HG02610 (cell line): ENCODE measurements around the gene NOTCH1.
"Not testable (repeated sequence)": the region's sequence is repeated elsewhere in the genome, so short reads cannot be mapped to it uniquely, and the experiment has no call there.

Source experiments
- ATAC-seq: cut with Tn5 transposase; IDR thresholded peaks from one replicate; pipeline ENCODE4 v1.9.1; 2021; ENCODE audit warnings: mild to moderate bottlenecking, moderate library complexity; ENCODE audit not compliant: unreplicated experiment

The NOTCH1 gene

GRCh38 chr9:136545965-136546696 is at the start of gene NOTCH1:
Gene NOTCH1 (minus strand): TSS chr9:136546048. CDS start chr9:136545786, 262 bp downstream.
- peak; percentile 63 for ATAC-seq

GRCh38 chr9:136594492-136594891 is 48.6 kb upstream of the NOTCH1 start:
- ATAC-seq = no peak

DNA sequence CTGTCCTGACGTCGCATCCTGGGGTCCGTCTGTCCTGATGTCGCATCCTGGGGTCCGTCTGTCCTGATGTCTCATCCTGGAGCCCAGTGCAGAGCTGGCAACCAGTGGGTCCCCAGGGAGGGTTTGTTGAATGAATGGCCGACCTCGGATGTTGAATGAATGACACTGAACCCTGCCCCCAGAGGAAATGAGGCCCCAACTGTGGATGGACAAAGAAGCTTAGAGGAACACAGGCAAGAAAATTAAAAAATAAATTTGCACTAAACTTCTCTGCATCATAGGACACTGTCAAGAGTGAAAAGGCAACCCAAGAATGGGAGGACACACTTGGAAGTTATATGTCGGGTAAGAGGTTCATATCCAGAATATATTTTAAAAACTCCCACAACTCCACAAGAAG is 47.7 kb upstream of the NOTCH1 start:
- no peak for ATAC-seq

DNA sequence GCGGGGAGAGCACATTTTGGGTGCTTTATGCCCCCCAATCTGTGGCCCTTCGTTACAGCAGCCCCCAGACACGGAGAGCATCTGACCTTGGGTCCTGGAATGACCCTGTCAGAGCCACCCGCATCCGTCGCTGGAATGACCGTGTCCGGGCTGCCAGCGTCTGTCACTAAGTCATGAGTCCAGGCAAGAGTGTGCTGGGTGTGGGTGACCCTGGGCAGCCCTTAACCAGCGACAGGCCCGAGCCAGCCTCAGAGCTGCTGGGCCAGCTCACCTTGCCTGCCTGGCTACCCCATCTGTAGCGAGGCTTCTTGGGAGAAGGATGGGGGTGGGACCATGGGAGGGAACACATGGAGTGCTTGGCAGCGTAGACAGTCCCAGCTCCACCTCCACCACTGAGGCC is 46.8 kb upstream of the NOTCH1 start:
- ATAC-seq = no peak

DNA sequence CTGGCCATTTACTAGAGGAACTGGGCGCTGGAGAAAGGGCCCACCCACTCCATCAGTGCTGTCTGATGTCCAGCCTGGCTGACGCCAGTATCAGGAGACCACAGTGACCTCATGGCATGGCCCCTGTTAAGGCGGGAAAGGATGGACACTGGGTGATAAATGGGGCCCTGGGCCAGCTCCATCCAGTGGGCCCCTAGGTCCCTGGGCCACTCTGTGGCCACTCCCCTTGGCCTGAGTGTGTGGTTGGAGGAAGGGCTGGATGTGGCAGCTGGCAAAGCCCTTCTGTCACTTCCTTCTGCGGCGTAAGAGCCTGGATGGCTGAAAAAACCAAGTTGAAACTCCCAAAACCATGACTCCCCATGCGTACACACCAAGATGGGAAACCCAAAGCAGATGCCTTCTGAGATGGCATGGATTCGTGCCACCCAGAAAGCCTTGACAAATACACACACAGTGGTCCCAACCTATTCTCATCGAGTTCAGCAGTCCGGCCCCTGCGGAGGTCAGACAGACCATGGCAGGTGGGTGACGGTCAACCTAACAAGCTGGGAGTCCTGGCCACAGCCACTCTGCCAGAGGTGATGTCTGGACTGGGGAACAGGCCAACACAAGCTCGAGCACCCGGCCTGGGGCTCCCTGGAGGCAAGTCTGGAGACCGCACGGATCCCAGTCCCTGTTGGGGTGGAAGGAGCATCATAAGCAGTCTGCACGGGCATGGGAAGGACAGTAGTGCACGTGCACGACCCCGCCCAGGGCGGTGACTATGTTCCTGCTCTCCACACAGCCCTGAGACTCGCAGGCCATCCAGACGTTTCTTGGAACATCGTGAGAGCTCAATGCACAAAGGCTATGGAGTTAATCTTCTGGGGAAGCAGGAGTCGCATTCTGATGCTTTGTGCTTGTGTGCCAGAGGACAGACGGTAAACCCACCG is 45.2 kb upstream of the NOTCH1 start:
- ATAC-seq = no peak

DNA sequence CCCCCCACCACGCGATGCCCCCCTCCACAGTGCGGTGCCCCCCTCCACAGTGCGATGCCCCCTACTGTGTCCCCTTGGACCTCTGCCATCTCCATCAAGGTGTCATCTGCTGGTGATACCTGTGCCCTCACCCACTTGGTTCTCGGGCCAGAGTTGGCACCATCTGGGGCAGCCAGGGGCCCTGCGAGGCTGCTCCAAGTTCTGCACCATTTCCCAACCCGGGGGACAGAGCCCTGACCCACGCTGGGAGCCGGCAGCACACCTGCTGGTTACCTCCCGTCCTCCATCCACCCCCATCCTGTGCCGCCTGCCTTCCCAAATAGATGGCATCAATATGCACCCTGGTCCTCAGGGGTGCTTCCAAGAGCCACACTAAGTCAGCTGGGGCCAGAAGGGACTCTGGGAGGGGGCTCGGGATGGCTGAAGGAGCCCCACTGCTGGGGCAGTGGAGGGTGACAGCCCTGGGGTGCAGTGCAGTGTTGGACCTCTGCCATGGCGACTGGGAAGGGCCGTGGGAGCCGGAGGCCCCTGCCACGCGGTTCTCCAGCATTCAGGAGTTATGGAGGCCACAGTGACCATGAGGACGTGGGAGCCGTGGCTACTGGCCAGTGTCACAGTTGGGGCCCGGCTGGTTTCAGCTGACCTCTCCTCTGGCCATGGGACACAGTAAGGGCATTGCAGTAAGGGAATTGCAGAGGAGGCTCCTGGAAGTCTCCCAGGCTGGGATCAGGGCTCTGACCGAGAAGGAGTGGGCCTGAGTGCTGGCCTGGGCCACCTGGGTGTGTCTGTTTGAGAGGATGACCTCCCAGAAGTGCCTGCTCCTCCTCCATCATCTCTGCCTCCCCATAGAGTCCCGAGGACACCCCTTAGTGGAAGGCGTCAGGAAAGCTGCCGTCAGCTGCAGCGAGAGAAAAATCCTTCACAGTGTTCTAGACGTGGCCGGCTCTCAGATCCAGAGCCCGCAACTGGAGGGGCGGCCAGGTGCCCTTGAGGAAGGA is 44.2 kb upstream of the NOTCH1 start:
- ATAC-seq = no peak

DNA sequence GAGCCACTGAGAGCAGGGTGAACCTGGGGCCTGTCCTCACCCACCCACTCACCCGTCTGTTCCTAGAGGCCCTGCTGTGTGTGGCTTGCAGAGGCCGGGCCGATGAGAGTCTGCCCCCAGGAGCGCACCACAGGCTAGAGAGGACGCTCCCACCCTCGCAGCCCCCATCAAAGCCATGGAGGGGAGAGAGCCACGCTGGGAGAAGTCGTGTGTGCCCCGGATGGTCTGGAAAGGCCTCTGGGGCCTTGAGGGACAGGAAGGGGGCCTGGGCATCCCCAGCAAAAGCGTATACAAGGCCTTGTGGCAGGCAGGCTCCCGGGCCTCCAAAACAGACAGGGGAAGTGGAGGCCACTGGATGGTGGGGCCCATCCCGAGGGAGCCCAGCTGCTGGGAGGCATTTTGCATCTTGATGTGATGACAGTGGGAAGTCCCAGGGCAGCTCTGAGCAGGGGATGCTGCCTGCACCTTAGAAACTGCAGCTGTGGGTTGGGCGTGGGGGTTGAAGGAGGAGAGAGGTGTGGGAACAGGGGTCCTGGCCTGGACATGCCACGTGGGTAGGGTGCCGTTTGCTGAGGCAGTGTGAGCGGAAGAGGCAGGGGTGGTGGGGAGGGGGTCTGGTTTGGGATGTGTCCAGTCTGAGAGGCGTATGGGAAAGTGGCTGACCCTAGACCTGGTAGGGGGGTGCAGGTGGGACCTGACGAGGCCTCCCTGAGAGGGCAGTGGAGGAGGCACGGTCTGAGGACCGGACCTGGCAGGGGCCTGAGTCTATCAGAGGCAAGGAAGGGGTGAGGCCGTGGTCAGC is 43.0 kb upstream of the NOTCH1 start:
- ATAC-seq = no peak

- no peak for ATAC-seq
These were observed 42.3 kb upstream of the NOTCH1 start for GRCh38 chr9:136587944-136588662.

- no peak for ATAC-seq
These were observed 41.5 kb upstream of the NOTCH1 start for GRCh38 chr9:136587145-136587943.

DNA sequence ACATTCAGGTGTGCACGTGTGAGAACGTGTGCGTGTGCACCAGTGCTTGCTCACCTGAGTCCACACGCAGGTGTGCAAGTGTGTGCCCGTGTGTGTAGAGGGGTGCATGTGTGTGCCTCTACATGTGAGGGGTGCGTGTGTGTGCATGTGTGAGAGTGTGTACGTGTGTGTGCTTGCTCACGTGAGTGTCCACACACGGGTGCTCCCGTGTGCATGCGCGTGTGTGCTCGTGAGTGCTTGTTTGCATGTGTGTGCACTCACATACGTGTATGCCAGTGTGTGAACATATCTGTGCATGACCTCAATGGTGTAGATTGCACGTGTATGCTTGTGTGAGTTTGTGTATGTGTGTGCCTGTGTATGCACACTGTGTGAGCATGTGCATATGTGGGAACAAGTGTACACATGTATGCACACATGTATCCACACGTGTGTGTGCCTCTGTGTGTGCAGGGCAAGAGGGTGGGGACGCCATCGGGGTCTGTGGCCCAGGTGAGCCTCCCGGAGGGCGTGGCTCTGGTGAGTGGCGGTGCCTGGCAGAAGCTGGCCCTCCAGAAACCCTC is 40.6 kb upstream of the NOTCH1 start:
- no peak for ATAC-seq

DNA sequence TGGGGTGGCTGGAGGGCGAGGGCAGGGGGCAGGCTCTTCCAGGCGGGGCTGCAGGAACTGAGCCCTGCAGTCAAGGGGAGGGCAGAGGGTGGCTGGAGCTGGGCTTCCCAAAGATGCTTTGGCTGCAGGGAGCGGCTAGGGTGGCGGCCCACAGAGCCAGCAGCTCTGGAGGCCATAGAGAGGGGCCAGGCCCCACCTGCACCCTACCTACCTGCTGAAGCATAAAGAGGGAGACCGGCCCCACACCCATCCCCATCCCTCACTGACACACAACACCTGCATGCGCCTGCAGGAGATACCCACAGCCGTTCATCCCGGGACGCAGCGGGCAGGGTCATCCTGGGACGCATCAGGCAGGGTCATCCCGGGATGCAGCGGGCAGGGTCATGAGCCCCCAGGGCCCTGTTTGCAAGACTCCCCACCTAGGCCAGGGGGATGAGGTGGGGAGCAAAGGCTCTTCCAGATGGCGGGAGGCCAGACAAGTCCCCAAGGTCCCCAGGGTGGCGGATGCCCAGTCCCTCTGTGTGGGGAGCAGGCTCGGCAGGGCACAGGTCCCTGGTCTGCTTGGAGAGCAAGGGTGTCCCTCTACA is 39.8 kb upstream of the NOTCH1 start:
- ATAC-seq = no peak

GRCh38 chr9:136584934-136585333 is 39.1 kb upstream of the NOTCH1 start:
- no peak for ATAC-seq

DNA sequence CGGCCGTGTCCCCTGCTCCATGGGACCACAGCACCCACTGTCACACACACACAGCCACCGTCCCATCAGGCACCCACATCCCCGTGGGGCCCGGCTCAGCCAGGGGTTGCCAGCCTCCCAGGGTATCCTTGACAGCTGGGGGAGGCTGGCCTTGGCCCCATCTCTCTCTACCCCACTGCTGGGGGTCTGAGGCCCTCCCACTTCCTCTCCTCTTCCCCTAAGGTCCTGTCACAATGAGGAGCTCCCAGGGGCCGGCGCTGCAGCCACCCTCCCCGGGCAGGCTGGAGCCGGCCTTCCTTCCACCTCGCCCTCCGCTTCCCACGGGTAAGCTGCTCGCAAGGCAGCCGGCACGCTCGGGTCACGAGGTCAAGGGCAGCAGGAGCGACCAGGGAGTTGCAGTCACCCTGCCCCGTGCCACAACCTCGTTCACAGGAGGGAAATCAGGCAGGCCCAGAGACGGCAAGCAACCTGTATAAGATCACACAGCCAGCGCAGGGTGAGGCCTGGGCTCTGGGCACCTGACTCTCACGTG is 38.6 kb upstream of the NOTCH1 start:
- no peak for ATAC-seq

DNA sequence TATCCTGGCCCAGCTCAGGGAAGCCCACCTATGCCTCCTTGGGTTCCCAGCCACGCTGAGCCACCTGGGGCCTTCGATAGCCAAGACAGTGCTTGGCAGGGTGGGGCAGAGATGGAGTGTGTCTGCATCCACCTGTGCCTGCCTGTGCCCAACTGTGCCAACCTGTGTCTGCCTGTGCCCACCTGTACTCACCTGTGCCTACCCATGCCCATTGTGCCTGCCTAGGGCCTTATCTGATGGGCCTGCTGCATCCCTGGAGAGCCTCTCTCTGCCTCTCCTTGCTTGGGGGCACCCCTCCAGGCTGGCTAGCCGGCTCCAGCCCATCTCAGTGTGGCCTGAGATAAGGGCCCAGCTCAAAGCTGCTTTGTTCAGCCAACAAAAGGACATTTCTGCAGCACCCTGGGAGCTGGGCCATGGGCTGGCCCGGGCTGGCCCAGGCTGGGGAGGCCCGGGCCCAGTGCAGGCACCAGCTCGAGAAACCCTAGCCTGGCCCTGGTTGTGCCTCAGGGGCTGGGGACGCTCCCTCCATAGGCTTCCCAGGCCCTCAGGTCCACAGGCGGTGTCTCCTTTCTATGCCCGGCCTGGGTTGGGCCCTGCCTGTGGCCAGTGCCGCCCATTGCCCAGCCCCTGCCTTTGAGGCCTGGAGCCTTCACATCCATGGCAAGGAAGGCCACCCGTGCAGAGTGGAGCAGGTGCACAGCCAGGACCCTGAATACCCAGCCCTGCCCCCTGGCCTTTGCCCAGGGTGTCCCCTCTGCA is 37.3 kb upstream of the NOTCH1 start:
- no peak for ATAC-seq

DNA sequence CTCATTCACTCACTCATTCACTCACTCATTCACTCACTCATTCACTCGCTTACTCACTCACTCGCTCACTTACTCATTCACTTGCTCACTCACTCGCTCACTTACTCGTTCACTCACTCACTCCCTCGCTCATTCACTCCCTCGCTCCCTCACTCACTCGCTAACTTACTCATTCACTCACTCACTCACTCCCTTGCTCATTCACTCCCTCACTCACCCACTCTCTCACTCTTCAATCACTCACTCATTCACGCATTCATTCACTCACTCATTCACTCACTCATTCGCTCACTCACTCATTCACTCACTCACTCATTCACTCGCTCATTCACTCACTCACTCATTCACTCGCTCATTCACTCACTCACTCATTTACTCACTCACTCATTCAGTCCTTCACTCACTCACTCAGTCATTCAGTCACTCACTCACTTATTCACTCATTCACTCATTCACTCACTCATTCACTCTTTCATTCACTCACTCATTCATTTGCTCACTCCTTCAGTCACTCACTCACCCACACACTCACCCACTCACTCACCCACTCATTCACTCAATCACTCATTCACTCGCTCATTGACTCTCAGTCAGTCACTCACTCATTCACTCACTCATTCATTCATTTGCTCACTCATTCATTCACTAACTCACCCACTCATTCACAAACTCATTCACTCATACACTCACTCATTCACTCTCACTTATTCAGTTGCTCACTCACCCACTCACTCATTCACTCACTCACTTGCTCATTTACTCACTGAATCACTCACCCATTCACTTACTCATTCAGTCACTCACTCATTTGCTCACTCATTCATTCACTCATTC is 36.0 kb upstream of the NOTCH1 start:
- ATAC-seq = no peak

- ATAC-seq = not testable (repeated sequence)
These were observed 33.9 kb upstream of the NOTCH1 start for GRCh38 chr9:136579650-136580219.
